Psoas muscle (tissue), 8 donors: ENCODE results near the gene PTS. TPM values are rescaled to one million over a fixed set of nuclear protein-coding genes. Genes with fewer than 3 reads are reported as not detected.
"Not testable (repeated sequence)": the region's sequence is repeated elsewhere in the genome, so short reads cannot be mapped to it uniquely, and the experiment has no call there.

Experiments used
- ATAC-seq, 4 donors: fragments of 200-7000 bp; cut with Tn5 transposase; one replicate each; pipeline ENCODE4 v1.9.1; 2020; ENCODE audit warnings: moderate library complexity in 3 of 4, mild to moderate bottlenecking in 2 of 4
- DNase-seq, 2 donors: peaks; one replicate each; pipeline ENCODE4 v3.0.0-alpha.2; 2020
- H3K27ac ChIP-seq: fragments of 200-600 bp; one replicate; pipeline ENCODE4 v1.8.0; 2022
- H3K27me3 ChIP-seq, 3 donors: fragments of 200-600 bp in 1 of 3; one replicate each; pipeline versions ENCODE4 v1.6.1 to v1.8.0; 2013 to 2022; ENCODE audit warnings: low read length in 2 of 3, mild to moderate bottlenecking in 2 of 3, moderate library complexity in 1 of 3; ENCODE audit not compliant: insufficient read depth in 3 of 3
- H3K36me3 ChIP-seq, 2 donors: fragments of 200-600 bp in 1 of 2; one replicate each; pipeline versions ENCODE4 v1.6.1 to v1.8.0; 2013 to 2022; ENCODE audit warnings: low read depth in 1 of 2, mild to moderate bottlenecking in 1 of 2, moderate library complexity in 1 of 2; ENCODE audit not compliant: insufficient read depth in 1 of 2
- H3K4me1 ChIP-seq: fragments of 200-600 bp; one replicate; pipeline ENCODE4 v1.8.0; 2022
- H3K4me3 ChIP-seq: fragments of 200-600 bp; one replicate; pipeline ENCODE4 v1.8.0; 2022; ENCODE audit warnings: mild to moderate bottlenecking
- H3K9me3 ChIP-seq: fragments of 200-600 bp; one replicate; pipeline ENCODE4 v1.8.0; 2022
- WGBS, 3 donors: extraction: QIAGEN DNeasy Blood & Tissue Kit; methylation state at CpG; one replicate each; pipeline versions ENCODE4 v1.1.6 to v1.1.7; 2013; 5-methylcytosine and 5-hydroxymethylcytosine counted together
- intact Hi-C, 2 donors: fragments of 100-400 bp; cut with DNase I; formaldehyde crosslinking; loops; one replicate each; pipeline versions ENCODE4 v1.11.0 to v1.14.2; 2022
- polyA plus RNA-seq, 3 donors: library from polyadenylated mRNA; stranded (reverse); fragments of 200-250 nt; gene quantifications; one replicate each; pipeline ENCODE4 v1.2.3, GENCODE V29; 2013
- total RNA-seq, 4 donors: library from RNA; stranded (reverse); fragmentation: NEBNext Ultra II Directional in 2 of 4; extraction: Animal tissue kit (Norgen Biotek cat#: 25700) in 2 of 4; gene quantifications; one replicate each; pipeline versions ENCODE4 v1.2.1 to v1.2.4, GENCODE V29; 2021 to 2023
- TF ChIP-seq, protein P1 (sequence below): fragments of 200-600 bp; IDR thresholded peaks from one replicate; pipeline ENCODE4 v1.8.0; 2022; ENCODE audit warnings: antibody characterized with exemption
- donor health status: healthy with polysubstance abuse.
- donor health status: DM: no; HTN: no; CAD: no; lungs with moderate emphysema.
- donor health status: Bipolar disorder and iron deficiency.
- donor health status: healthy.
- donor health status: DM: yes; HTN: yes; CAD: no.
- donor health status: DM: no; HTN: no; CAD: no.
- donor health status: DM: no; HTN: no; CAD: no.
- donor health status: DM: yes; HTN: yes; CAD: no.

Gene PTS
- total and polyA plus RNA-seq, 7 donors: 26.5 to 83.6 (median 47.8) TPM

DNA sequence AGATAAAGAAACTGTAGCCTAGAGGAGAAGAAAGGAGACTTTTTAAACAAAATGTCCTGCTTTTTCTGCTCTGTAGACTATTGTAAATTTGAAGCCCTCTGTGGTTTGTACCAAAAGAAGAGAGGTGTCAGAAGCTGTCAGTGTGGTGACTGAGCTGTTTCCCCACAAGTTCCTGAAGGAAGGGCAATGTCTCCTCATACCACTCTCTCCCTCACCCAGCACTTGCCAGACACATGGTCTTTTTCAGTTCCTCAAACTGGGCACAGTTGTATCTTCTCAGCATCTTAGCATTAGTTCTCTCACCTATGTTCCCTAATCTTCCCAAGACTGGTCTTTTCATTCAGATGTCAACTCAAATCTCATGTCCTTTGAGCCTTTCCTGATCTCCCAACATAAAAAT lies 46.6 kb upstream of the PTS start:
- Histone ChIP-seq H3K9me3 (no peaks in the 10 kb centered on the region), H3K36me3 (peaks cover 0 to 7% of the 10 kb centered on the region in 2 donors), H3K27me3 (no peaks in the 10 kb centered on the region), H3K27ac (peak overlapping the region; percentile 27), H3K4me1 (peaks cover 17% of the 10 kb centered on the region), H3K4me3 (no peak overlapping the region)
- TF ChIP-seq, protein P1, sequence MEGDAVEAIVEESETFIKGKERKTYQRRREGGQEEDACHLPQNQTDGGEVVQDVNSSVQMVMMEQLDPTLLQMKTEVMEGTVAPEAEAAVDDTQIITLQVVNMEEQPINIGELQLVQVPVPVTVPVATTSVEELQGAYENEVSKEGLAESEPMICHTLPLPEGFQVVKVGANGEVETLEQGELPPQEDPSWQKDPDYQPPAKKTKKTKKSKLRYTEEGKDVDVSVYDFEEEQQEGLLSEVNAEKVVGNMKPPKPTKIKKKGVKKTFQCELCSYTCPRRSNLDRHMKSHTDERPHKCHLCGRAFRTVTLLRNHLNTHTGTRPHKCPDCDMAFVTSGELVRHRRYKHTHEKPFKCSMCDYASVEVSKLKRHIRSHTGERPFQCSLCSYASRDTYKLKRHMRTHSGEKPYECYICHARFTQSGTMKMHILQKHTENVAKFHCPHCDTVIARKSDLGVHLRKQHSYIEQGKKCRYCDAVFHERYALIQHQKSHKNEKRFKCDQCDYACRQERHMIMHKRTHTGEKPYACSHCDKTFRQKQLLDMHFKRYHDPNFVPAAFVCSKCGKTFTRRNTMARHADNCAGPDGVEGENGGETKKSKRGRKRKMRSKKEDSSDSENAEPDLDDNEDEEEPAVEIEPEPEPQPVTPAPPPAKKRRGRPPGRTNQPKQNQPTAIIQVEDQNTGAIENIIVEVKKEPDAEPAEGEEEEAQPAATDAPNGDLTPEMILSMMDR: no peak
- DNase-seq (no peak), ATAC-seq (no peak)
- intact Hi-C loops: loop anchor here in 1 of 2 donors (5.0 kb wide), 1 partner anchor 67 kb away; no protein-coding TSS in a partner anchor

DNA sequence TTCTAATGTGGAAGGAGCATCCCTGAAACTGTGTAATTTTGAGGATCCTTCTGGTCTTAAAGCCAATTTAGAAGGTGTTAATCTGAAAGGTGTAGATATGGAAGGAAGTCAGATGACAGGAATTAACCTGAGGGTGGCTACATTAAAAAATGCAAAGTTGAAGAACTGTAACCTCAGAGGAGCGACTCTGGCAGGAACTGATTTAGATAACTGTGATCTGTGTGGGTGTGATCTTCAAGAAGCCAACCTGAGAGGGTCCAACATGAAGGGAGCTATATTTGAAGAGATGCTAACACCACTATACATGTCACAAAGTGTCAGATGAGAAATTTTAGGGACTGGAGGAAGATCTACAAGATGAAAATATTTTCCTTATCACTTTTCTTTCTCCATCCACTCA lies 43.4 kb upstream of the PTS start:
- no peak overlapping the region for H3K4me3 ChIP-seq
- H3K27ac ChIP-seq: no peak overlapping the region
- ATAC-seq (no peak), DNase-seq (no peak)
- intact Hi-C loops: no loop called here
- H3K27me3 ChIP-seq: no peaks in the 10 kb centered on the region
- peaks cover 23% of the 10 kb centered on the region for H3K4me1 ChIP-seq
- peaks cover 0 to 7% of the 10 kb centered on the region in 2 donors for H3K36me3 ChIP-seq
- H3K9me3 ChIP-seq: no peaks in the 10 kb centered on the region
- 69 to 73% (median 72%) methylated on average over 1 of the region's 1 CpG for WGBS, 3 donors
- TF ChIP-seq, protein P1: no peak

DNA sequence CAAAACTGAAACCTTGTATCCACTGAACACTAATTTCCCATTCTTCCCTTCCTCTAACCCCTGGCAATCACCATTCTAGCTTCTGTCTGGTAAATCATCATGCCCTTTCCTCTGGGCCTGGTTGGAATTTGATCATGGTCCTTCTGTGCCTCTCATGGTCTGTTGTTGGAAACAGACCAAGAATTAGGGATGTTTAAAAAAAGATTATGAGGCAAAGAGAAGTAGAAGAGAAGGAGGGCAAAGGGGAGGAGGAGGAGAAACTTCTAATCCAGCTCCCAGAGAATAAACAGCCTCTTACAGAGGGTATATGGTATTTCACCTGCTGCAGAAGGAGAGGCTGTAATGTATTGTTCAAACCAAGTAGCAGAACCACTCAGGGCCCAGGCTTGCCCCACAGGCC lies 40.3 kb upstream of the PTS start:
- H3K4me1 ChIP-seq: peaks cover 17% of the 10 kb centered on the region
- H3K9me3 ChIP-seq: no peaks in the 10 kb centered on the region
- intact Hi-C loops: no loop called here
- no peak for DNase-seq
- TF ChIP-seq, protein P1: no peak
- no peaks in the 10 kb centered on the region for H3K36me3 ChIP-seq
- no peak overlapping the region for H3K4me3 ChIP-seq
- no peaks in the 10 kb centered on the region for H3K27me3 ChIP-seq
- ATAC-seq: peak; percentile 83 to 97 (median 90)
- H3K27ac ChIP-seq: peak overlapping the region; percentile 88

DNA sequence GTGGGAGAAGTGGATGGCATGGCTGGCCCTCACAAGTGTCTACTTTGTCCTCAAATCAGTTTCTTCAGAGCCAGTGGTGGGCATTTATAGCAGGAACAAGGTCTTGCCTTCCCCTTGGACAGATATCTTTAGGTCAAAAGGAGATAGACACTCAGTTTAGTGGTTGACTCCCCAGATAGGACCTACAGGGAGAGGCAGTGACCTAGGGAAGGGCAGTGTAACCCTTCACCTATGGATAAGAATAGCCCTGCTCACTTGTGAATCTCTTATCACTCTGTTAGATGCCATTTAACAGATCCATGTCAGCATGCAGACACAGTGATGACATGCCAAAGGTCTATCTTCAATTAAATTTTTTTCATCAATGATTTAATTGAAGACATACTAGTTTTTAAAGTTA lies 39.9 kb upstream of the PTS start:
- Histone ChIP-seq H3K27ac (peak overlapping the region; percentile 88), H3K4me1 (peaks cover 17% of the 10 kb centered on the region), H3K36me3 (no peaks in the 10 kb centered on the region), H3K27me3 (no peaks in the 10 kb centered on the region), H3K4me3 (no peak overlapping the region), H3K9me3 (no peaks in the 10 kb centered on the region)
- TF ChIP-seq, protein P1: no peak
- ATAC-seq: peak; percentile 36 to 54 (median 46)
- DNase-seq: no peak
- intact Hi-C loops: no loop called here

DNA sequence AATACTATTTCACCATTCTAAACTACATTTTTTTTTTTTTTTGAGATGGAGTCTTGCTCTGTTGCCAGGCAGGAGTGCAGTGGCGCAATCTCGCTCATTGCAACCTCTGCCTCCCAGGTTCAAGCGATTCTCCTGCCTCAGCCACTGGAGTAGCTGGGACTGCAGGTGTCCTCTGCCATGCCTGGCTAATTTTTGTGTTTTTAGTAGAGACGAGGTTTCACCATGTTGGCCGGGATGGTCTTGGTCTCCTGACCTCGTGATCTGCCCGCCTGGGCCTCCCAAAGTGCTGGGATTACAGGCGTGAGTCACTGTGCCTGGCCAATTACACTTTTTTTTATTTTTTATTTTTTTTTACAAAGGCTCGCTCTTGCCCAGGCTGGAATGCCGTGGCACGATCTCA lies 31.1 kb upstream of the PTS start:
- H3K27me3 ChIP-seq, ATAC-seq, DNase-seq, intact Hi-C loops, H3K4me3 ChIP-seq, H3K27ac ChIP-seq, H3K9me3 ChIP-seq: not testable (repeated sequence)
- Histone ChIP-seq H3K4me1 (peaks cover 10% of the 10 kb centered on the region), H3K36me3 (peaks cover 0 to 33% of the 10 kb centered on the region in 2 donors)
- WGBS, 3 donors: 75 to 84% (median 77%) methylated on average over 11 of the region's 11 CpGs
